ENCODE measurements around the gene TPSAB1.

Gene TPSAB1

DNA sequence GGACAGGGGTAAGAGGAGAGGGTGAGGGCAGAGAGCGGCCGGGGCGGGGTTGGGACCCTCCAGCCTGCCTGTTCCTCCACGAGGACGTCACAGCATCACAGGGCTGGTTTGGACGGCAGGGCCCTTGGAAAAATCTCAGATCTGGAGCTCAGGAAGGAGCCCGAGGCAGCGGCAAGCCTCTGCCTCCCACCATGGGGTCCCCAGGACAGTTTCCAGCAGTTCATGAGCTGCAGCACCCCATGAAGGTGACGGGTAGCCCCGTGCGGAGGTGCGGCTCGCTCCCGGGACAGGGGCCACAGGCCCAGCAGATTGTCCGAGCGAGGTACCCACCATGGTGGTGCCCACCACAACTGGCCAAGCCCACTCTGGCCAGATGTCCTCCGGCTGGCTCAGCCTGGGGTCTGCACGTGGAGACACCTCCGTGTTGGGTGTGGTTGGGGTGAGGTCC, 36.7 kb downstream of the TPSAB1 start:
- ATAC-seq, result no peak

DNA sequence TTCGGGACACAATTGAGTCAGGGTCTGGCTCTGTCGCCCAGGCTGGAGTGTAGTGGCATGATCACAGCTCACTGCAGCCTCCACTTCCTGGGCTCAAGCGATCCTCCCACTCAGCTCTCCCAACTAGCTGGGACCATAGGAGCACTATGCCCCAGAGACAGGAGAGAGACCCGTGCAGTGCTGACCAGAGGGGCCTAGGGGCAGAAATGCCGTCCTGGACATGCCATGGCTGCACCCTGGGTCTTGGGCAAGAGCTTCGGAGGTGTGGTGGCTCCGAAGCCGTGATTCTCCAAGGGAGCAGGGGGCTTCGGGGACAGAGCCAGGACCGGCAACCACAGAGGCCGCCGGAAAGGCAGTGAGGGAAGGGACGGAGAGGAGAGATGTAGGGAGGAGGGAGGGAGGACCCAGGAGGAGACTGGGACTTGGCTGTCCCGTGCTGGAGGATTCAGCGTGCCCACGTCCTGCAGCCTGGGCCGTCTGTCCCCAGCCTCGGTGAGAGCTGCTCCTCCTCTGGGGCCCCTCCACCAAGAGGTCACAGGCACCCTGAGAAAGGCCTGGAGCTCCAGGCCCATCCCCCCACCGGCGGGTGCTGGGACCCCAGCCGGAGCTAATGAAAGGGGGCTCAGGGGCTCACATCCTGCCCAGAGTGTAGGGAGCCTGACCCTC, 37.2 kb downstream of the TPSAB1 start:
- TF ChIP-seq RARB (CRISPR knock-in tag; IDR thresholded peaks at IDR 0.05) (no peak), ZC3H10 (CRISPR knock-in tag; IDR thresholded peaks at IDR 0.05) (no peak), GLIS3 (CRISPR knock-in tag; IDR thresholded peaks at IDR 0.05) (no peak), ZNF565 (CRISPR knock-in tag; conservative IDR thresholded peaks at IDR 0.05; ENCODE audit: low read depth) (no peak), ESRRG (CRISPR knock-in tag; IDR thresholded peaks at IDR 0.05) (no peak), SNAI2 (CRISPR knock-in tag; IDR thresholded peaks at IDR 0.05) (no peak), ZFP3 (CRISPR knock-in tag; IDR thresholded peaks at IDR 0.05) (no peak), OSR1 (CRISPR knock-in tag; IDR thresholded peaks at IDR 0.05) (no peak), BACH2 (CRISPR knock-in tag; IDR thresholded peaks at IDR 0.05; ENCODE audit: borderline replicate concordance) (no peak), PPARA (CRISPR knock-in tag; IDR thresholded peaks at IDR 0.05; ENCODE audit: borderline replicate concordance) (no peak), ARNTL (CRISPR knock-in tag; IDR thresholded peaks at IDR 0.05; ENCODE audit: borderline replicate concordance, low read depth) (no peak), CSDC2 (CRISPR knock-in tag; IDR thresholded peaks at IDR 0.05) (no peak), TOX (CRISPR knock-in tag; IDR thresholded peaks at IDR 0.05; ENCODE audit: borderline replicate concordance) (no peak), TCF4 (CRISPR knock-in tag; IDR thresholded peaks at IDR 0.05; ENCODE audit: borderline replicate concordance) (no peak)
- TF ChIP-seq, protein P1, sequence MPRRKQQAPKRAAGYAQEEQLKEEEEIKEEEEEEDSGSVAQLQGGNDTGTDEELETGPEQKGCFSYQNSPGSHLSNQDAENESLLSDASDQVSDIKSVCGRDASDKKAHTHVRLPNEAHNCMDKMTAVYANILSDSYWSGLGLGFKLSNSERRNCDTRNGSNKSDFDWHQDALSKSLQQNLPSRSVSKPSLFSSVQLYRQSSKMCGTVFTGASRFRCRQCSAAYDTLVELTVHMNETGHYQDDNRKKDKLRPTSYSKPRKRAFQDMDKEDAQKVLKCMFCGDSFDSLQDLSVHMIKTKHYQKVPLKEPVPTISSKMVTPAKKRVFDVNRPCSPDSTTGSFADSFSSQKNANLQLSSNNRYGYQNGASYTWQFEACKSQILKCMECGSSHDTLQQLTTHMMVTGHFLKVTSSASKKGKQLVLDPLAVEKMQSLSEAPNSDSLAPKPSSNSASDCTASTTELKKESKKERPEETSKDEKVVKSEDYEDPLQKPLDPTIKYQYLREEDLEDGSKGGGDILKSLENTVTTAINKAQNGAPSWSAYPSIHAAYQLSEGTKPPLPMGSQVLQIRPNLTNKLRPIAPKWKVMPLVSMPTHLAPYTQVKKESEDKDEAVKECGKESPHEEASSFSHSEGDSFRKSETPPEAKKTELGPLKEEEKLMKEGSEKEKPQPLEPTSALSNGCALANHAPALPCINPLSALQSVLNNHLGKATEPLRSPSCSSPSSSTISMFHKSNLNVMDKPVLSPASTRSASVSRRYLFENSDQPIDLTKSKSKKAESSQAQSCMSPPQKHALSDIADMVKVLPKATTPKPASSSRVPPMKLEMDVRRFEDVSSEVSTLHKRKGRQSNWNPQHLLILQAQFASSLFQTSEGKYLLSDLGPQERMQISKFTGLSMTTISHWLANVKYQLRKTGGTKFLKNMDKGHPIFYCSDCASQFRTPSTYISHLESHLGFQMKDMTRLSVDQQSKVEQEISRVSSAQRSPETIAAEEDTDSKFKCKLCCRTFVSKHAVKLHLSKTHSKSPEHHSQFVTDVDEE (CRISPR knock-in tag; IDR thresholded peaks at IDR 0.05), result no peak
- TF ChIP-seq, protein P2, sequence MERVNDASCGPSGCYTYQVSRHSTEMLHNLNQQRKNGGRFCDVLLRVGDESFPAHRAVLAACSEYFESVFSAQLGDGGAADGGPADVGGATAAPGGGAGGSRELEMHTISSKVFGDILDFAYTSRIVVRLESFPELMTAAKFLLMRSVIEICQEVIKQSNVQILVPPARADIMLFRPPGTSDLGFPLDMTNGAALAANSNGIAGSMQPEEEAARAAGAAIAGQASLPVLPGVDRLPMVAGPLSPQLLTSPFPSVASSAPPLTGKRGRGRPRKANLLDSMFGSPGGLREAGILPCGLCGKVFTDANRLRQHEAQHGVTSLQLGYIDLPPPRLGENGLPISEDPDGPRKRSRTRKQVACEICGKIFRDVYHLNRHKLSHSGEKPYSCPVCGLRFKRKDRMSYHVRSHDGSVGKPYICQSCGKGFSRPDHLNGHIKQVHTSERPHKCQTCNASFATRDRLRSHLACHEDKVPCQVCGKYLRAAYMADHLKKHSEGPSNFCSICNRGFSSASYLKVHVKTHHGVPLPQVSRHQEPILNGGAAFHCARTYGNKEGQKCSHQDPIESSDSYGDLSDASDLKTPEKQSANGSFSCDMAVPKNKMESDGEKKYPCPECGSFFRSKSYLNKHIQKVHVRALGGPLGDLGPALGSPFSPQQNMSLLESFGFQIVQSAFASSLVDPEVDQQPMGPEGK (CRISPR knock-in tag; IDR thresholded peaks at IDR 0.05; ENCODE audit: borderline replicate concordance), result no peak
- TF ChIP-seq, protein P3, sequence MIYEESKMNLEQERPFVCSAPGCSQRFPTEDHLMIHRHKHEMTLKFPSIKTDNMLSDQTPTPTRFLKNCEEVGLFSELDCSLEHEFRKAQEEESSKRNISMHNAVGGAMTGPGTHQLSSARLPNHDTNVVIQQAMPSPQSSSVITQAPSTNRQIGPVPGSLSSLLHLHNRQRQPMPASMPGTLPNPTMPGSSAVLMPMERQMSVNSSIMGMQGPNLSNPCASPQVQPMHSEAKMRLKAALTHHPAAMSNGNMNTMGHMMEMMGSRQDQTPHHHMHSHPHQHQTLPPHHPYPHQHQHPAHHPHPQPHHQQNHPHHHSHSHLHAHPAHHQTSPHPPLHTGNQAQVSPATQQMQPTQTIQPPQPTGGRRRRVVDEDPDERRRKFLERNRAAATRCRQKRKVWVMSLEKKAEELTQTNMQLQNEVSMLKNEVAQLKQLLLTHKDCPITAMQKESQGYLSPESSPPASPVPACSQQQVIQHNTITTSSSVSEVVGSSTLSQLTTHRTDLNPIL (CRISPR knock-in tag; IDR thresholded peaks at IDR 0.05; ENCODE audit: low read depth), result no peak
- TF ChIP-seq, protein P4, sequence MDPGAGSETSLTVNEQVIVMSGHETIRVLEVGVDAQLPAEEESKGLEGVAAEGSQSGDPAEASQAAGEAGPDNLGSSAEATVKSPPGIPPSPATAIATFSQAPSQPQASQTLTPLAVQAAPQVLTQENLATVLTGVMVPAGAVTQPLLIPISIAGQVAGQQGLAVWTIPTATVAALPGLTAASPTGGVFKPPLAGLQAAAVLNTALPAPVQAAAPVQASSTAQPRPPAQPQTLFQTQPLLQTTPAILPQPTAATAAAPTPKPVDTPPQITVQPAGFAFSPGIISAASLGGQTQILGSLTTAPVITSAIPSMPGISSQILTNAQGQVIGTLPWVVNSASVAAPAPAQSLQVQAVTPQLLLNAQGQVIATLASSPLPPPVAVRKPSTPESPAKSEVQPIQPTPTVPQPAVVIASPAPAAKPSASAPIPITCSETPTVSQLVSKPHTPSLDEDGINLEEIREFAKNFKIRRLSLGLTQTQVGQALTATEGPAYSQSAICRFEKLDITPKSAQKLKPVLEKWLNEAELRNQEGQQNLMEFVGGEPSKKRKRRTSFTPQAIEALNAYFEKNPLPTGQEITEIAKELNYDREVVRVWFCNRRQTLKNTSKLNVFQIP (CRISPR knock-in tag; IDR thresholded peaks at IDR 0.05; ENCODE audit: borderline replicate concordance, low read depth), result no peak
- ATAC-seq, result 0 out of 3 replicates have a peak, but pooled peaks have one; percentile 9

More for the DNA sequence above, 36.7 kb downstream of the TPSAB1 start:
- TF ChIP-seq TOX (CRISPR knock-in tag; IDR thresholded peaks at IDR 0.05; ENCODE audit: borderline replicate concordance), result no peak

DNA sequence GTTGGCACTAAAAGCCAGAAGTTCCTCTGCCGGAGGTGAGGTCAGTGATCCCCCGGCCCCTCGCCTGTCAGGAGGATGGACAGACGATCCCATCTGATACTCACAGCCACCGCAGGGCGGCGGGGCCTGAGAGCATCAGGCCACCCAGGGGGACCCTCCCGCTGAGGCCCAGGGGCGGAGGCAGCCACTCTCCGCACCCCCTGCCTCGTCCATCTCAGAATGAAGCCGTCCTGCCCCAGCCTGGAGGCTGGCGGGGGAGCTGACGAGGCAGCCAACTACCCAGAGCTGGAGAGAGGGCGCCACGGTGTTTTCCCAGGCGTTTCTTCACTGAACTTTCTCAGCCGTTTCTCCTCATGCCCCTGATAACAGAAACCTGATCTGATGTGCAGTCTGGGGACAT, 38.0 kb downstream of the TPSAB1 start:
- TF ChIP-seq SNAI2 (CRISPR knock-in tag; IDR thresholded peaks at IDR 0.05) (no peak), PPARA (CRISPR knock-in tag; IDR thresholded peaks at IDR 0.05; ENCODE audit: borderline replicate concordance) (no peak), ESRRG (CRISPR knock-in tag; IDR thresholded peaks at IDR 0.05) (no peak), ARNTL (CRISPR knock-in tag; IDR thresholded peaks at IDR 0.05; ENCODE audit: borderline replicate concordance, low read depth) (no peak), GLIS3 (CRISPR knock-in tag; IDR thresholded peaks at IDR 0.05) (no peak), ZFP3 (CRISPR knock-in tag; IDR thresholded peaks at IDR 0.05) (no peak), TOX (CRISPR knock-in tag; IDR thresholded peaks at IDR 0.05; ENCODE audit: borderline replicate concordance) (no peak), ZNF565 (CRISPR knock-in tag; conservative IDR thresholded peaks at IDR 0.05; ENCODE audit: low read depth) (no peak), ISL1 (CRISPR knock-in tag; IDR thresholded peaks at IDR 0.05) (no peak)
- TF ChIP-seq, protein P3 (CRISPR knock-in tag; IDR thresholded peaks at IDR 0.05; ENCODE audit: low read depth), result no peak
- TF ChIP-seq, protein P4 (CRISPR knock-in tag; IDR thresholded peaks at IDR 0.05; ENCODE audit: borderline replicate concordance, low read depth), result no peak
- peak; percentile 52 for ATAC-seq

Measured in SK-N-SH treated with all-trans-retinoic acid at 6 μM for 48 hours (cell line).